GM23338 (cell line): ENCODE measurements around the gene INPP5K. TPM values are rescaled to one million over a fixed set of nuclear protein-coding genes. Genes with fewer than 3 reads are reported as not detected.

Experiments
- ATAC-seq: fragments of 200-7000 bp; cut with Tn5 transposase; 3 replicates; pipeline ENCODE4 v1.9.1; 2020
- DNase-seq: peaks from one replicate; pipeline ENCODE4 v3.0.0-alpha.2; 2015; ENCODE audit warnings: low spot score
- H2AFZ ChIP-seq: fragments of 200-600 bp; sonication (generic); 2 replicates; pipeline ENCODE4 v1.8.0; 2016; ENCODE audit warnings: antibody characterized with exemption, mild to moderate bottlenecking, moderate library complexity
- H3F3A ChIP-seq: fragments of 200-600 bp; sonication (generic); replicated peaks from 2 replicates; pipeline ENCODE4 v1.8.0; 2017; ENCODE audit warnings: antibody characterized with exemption, mixed run types, low read depth
- H3K27ac ChIP-seq: fragments of 200-600 bp; sonication (generic); 2 replicates; pipeline ENCODE4 v1.6.1; 2016; ENCODE audit warnings: low read depth
- H3K27me3 ChIP-seq: fragments of 200-600 bp; sonication (generic); 2 replicates; pipeline ENCODE4 v1.8.0; 2016; ENCODE audit warnings: mild to moderate bottlenecking, mixed run types, moderate library complexity; ENCODE audit not compliant: insufficient read depth
- H3K36me3 ChIP-seq: fragments of 200-600 bp; sonication (generic); 2 replicates; pipeline ENCODE4 v1.8.0; 2016; ENCODE audit warnings: mild to moderate bottlenecking; ENCODE audit not compliant: insufficient read depth
- H3K4me1 ChIP-seq: fragments of 200-600 bp; sonication (generic); 2 replicates; pipeline ENCODE4 v1.8.0; 2016; ENCODE audit warnings: mild to moderate bottlenecking, moderate library complexity; ENCODE audit not compliant: insufficient read depth
- H3K4me2 ChIP-seq: fragments of 200-600 bp; sonication (generic); 2 replicates; pipeline ENCODE4 v1.7.1; 2017; ENCODE audit warnings: mixed run types
- H3K4me3 ChIP-seq: fragments of 200-600 bp; sonication (generic); 2 replicates; pipeline ENCODE4 v1.6.1; 2016; ENCODE audit warnings: mixed run types
- H3K79me2 ChIP-seq: fragments of 200-600 bp; sonication (generic); replicated peaks from 2 replicates; pipeline ENCODE4 v1.8.0; 2017; ENCODE audit warnings: mild to moderate bottlenecking; ENCODE audit not compliant: insufficient read depth
- H3K9me2 ChIP-seq: fragments of 200-600 bp; sonication (generic); 2 replicates; pipeline ENCODE4 v1.8.0; 2017; ENCODE audit not compliant: insufficient read depth
- H4K20me1 ChIP-seq: fragments of 200-600 bp; sonication (generic); replicated peaks from 2 replicates; pipeline ENCODE4 v1.8.0; 2017; ENCODE audit warnings: mild to moderate bottlenecking; ENCODE audit not compliant: insufficient read depth
- H3K27ac Mint-ChIP-seq: 2 replicates; pipeline ENCODE4 v1.8.0; 2020; ENCODE audit warnings: inconsistent platforms, mild to moderate bottlenecking, moderate library complexity, mixed read lengths
- H3K27me3 Mint-ChIP-seq: 3 replicates; pipeline ENCODE4 v1.8.0; 2022; ENCODE audit warnings: low read depth, mild to moderate bottlenecking, moderate library complexity, mixed read lengths, inconsistent platforms; ENCODE audit not compliant: insufficient read depth, poor library complexity
- H3K36me3 Mint-ChIP-seq: 3 replicates; pipeline ENCODE4 v1.8.0; 2021; ENCODE audit warnings: low read depth, mild to moderate bottlenecking, inconsistent platforms, moderate library complexity, mixed read lengths
- H3K4me1 Mint-ChIP-seq: 3 replicates; pipeline ENCODE4 v1.8.0; 2020; ENCODE audit warnings: mild to moderate bottlenecking, inconsistent platforms, mixed read lengths
- H3K4me3 Mint-ChIP-seq: 3 replicates; pipeline ENCODE4 v1.8.0; 2021; ENCODE audit warnings: moderate library complexity, mild to moderate bottlenecking, inconsistent platforms, mixed read lengths
- H3K9me3 Mint-ChIP-seq: 3 replicates; pipeline ENCODE4 v1.8.0; 2020; ENCODE audit warnings: moderate library complexity, mild to moderate bottlenecking, inconsistent platforms, mixed read lengths
- CREB1 ChIP-seq: fragments of 250-450 bp; sonication (Bioruptor Pico); IDR thresholded peaks from 2 replicates; pipeline ENCODE4 v1.5.0; 2020; ENCODE audit warnings: low read depth, mild to moderate bottlenecking, moderate library complexity
- CTCF ChIP-seq, 2 experiments: fragments of 200-600 bp in 1 of 2; sonication (generic) in 1 of 2; conservative IDR thresholded peaks; 2 replicates each; pipeline versions ENCODE4 v1.5.1 to v1.6.1; 2016 to 2017; ENCODE audit warnings: antibody characterized with exemption in 2 of 2, low read depth in 2 of 2, mild to moderate bottlenecking in 2 of 2, moderate library complexity in 1 of 2
- JUNB ChIP-seq: IDR thresholded peaks from one replicate; pipeline ENCODE4 v1.6.1; 2016; ENCODE audit warnings: antibody characterized with exemption; ENCODE audit not compliant: unreplicated experiment
- NANOG ChIP-seq: IDR thresholded peaks from 2 replicates; pipeline ENCODE4 v1.6.1; 2016; ENCODE audit warnings: antibody characterized with exemption, borderline replicate concordance
- POLR2AphosphoS5 ChIP-seq: IDR thresholded peaks from 2 replicates; pipeline ENCODE4 v1.6.1; 2016; ENCODE audit warnings: antibody characterized with exemption, low read depth
- STAT1 ChIP-seq: IDR thresholded peaks from one replicate; pipeline ENCODE4 v1.6.1; 2016; ENCODE audit warnings: antibody characterized with exemption; ENCODE audit not compliant: unreplicated experiment
- ZNF114 ChIP-seq: fragments of 250-450 bp; sonication (Bioruptor Pico); IDR thresholded peaks from 2 replicates; pipeline ENCODE4 v1.5.0; 2020; ENCODE audit warnings: mild to moderate bottlenecking, moderate library complexity
- polyA plus RNA-seq: library from polyadenylated mRNA; unstranded; fragments of >200 nt; fragmentation: Nextera tagmentation; extraction: Ambion mirVana; gene quantifications from 2 replicates; pipeline ENCODE4 v1.2.1, GENCODE V29; 2016
- total RNA-seq: library from RNA; depleted of rRNA; stranded (reverse); fragments of >200 nt; shearing (Covaris generic); gene quantifications from 2 replicates; pipeline ENCODE4 v1.2.3, GENCODE V29; 2014
- TF ChIP-seq, protein P1 (sequence below): IDR thresholded peaks from 2 replicates; pipeline ENCODE4 v1.6.1; 2016; ENCODE audit warnings: antibody characterized with exemption
- TF ChIP-seq, protein P2 (sequence below): fragments of 250-450 bp; sonication (Bioruptor Pico); IDR thresholded peaks from 2 replicates; pipeline ENCODE4 v1.5.0; 2020; ENCODE audit warnings: mild to moderate bottlenecking, moderate library complexity
- TF ChIP-seq, protein P3 (sequence below): IDR thresholded peaks from one replicate; pipeline ENCODE4 v1.6.1; 2018; ENCODE audit warnings: antibody characterized with exemption; ENCODE audit not compliant: unreplicated experiment

The INPP5K gene
- total and polyA plus RNA-seq, 2 experiments from 2014 or later = 8.4 to 29.7 TPM

DNA sequence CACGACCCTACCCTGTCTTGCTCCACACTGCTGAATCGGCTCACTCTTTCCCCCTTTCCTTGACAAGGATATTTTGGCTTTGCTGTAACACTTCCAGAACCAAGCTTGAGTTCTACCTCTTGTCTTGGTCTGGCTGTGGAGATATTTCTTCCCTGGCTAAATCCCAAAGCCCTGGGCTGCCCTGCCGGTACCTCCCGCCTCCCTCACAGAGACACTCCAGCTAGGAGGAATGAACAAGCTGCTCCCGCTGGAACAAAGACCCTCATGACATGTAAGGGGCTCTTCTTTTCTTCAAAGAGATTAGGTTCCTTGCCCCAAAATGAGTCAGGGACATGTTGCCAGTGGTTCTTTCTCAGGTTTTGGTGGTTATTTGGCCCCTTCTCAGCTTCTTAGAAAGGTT is 10.8 kb downstream of the INPP5K start:
- no peaks in the 10 kb centered on the region for H4K20me1 ChIP-seq
- no peak overlapping the region for H3K27ac ChIP-seq
- H3K4me1 ChIP-seq = no peaks in the 10 kb centered on the region
- no peaks in the 10 kb centered on the region; the same call in 2 of the 3 replicates for H3K36me3 Mint-ChIP-seq
- DNase-seq (no peak), ATAC-seq (no peak)
- no peak overlapping the region for H3K4me2 ChIP-seq
- TF ChIP-seq, protein P1, sequence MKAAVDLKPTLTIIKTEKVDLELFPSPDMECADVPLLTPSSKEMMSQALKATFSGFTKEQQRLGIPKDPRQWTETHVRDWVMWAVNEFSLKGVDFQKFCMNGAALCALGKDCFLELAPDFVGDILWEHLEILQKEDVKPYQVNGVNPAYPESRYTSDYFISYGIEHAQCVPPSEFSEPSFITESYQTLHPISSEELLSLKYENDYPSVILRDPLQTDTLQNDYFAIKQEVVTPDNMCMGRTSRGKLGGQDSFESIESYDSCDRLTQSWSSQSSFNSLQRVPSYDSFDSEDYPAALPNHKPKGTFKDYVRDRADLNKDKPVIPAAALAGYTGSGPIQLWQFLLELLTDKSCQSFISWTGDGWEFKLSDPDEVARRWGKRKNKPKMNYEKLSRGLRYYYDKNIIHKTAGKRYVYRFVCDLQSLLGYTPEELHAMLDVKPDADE = no peak
- TF ChIP-seq STAT1 (no peak), CREB1 (no peak), POLR2AphosphoS5 (no peak), NANOG (no peak), ZNF114 (CRISPR knock-in tag) (no peak), JUNB (no peak), CTCF (conservative IDR thresholded peaks at IDR 0.05; ENCODE audit: low read depth in 2 of 2) (no peak)
- TF ChIP-seq, protein P2, sequence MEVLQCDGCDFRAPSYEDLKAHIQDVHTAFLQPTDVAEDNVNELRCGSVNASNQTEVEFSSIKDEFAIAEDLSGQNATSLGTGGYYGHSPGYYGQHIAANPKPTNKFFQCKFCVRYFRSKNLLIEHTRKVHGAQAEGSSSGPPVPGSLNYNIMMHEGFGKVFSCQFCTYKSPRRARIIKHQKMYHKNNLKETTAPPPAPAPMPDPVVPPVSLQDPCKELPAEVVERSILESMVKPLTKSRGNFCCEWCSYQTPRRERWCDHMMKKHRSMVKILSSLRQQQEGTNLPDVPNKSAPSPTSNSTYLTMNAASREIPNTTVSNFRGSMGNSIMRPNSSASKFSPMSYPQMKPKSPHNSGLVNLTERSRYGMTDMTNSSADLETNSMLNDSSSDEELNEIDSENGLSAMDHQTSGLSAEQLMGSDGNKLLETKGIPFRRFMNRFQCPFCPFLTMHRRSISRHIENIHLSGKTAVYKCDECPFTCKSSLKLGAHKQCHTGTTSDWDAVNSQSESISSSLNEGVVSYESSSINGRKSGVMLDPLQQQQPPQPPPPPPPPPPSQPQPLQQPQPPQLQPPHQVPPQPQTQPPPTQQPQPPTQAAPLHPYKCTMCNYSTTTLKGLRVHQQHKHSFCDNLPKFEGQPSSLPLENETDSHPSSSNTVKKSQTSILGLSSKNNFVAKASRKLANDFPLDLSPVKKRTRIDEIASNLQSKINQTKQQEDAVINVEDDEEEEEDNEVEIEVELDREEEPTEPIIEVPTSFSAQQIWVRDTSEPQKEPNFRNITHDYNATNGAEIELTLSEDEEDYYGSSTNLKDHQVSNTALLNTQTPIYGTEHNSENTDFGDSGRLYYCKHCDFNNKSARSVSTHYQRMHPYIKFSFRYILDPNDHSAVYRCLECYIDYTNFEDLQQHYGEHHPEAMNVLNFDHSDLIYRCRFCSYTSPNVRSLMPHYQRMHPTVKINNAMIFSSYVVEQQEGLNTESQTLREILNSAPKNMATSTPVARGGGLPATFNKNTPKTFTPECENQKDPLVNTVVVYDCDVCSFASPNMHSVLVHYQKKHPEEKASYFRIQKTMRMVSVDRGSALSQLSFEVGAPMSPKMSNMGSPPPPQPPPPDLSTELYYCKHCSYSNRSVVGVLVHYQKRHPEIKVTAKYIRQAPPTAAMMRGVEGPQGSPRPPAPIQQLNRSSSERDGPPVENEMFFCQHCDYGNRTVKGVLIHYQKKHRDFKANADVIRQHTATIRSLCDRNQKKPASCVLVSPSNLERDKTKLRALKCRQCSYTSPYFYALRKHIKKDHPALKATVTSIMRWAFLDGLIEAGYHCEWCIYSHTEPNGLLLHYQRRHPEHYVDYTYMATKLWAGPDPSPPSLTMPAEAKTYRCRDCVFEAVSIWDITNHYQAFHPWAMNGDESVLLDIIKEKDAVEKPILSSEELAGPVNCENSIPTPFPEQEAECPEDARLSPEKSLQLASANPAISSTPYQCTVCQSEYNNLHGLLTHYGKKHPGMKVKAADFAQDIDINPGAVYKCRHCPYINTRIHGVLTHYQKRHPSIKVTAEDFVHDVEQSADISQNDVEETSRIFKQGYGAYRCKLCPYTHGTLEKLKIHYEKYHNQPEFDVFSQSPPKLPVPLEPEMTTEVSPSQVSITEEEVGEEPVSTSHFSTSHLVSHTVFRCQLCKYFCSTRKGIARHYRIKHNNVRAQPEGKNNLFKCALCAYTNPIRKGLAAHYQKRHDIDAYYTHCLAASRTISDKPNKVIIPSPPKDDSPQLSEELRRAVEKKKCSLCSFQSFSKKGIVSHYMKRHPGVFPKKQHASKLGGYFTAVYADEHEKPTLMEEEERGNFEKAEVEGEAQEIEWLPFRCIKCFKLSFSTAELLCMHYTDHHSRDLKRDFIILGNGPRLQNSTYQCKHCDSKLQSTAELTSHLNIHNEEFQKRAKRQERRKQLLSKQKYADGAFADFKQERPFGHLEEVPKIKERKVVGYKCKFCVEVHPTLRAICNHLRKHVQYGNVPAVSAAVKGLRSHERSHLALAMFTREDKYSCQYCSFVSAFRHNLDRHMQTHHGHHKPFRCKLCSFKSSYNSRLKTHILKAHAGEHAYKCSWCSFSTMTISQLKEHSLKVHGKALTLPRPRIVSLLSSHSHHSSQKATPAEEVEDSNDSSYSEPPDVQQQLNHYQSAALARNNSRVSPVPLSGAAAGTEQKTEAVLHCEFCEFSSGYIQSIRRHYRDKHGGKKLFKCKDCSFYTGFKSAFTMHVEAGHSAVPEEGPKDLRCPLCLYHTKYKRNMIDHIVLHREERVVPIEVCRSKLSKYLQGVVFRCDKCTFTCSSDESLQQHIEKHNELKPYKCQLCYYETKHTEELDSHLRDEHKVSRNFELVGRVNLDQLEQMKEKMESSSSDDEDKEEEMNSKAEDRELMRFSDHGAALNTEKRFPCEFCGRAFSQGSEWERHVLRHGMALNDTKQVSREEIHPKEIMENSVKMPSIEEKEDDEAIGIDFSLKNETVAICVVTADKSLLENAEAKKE (CRISPR knock-in tag) = no peak
- TF ChIP-seq, protein P3, sequence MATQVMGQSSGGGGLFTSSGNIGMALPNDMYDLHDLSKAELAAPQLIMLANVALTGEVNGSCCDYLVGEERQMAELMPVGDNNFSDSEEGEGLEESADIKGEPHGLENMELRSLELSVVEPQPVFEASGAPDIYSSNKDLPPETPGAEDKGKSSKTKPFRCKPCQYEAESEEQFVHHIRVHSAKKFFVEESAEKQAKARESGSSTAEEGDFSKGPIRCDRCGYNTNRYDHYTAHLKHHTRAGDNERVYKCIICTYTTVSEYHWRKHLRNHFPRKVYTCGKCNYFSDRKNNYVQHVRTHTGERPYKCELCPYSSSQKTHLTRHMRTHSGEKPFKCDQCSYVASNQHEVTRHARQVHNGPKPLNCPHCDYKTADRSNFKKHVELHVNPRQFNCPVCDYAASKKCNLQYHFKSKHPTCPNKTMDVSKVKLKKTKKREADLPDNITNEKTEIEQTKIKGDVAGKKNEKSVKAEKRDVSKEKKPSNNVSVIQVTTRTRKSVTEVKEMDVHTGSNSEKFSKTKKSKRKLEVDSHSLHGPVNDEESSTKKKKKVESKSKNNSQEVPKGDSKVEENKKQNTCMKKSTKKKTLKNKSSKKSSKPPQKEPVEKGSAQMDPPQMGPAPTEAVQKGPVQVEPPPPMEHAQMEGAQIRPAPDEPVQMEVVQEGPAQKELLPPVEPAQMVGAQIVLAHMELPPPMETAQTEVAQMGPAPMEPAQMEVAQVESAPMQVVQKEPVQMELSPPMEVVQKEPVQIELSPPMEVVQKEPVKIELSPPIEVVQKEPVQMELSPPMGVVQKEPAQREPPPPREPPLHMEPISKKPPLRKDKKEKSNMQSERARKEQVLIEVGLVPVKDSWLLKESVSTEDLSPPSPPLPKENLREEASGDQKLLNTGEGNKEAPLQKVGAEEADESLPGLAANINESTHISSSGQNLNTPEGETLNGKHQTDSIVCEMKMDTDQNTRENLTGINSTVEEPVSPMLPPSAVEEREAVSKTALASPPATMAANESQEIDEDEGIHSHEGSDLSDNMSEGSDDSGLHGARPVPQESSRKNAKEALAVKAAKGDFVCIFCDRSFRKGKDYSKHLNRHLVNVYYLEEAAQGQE = no peak
- no peak overlapping the region for H2AFZ ChIP-seq
- peaks cover 3% of the 10 kb centered on the region for H3K27me3 Mint-ChIP-seq
- no peak overlapping the region for H3K27ac Mint-ChIP-seq
- H3K36me3 ChIP-seq = no peaks in the 10 kb centered on the region
- no peak overlapping the region for H3K4me3 ChIP-seq
- no peaks in the 10 kb centered on the region for H3K79me2 ChIP-seq
- no peaks in the 10 kb centered on the region for H3K9me2 ChIP-seq
- H3K4me1 Mint-ChIP-seq = 0 out of 3 replicates have a peak, but pooled peaks cover 2% of the 10 kb centered on the region
- no peak overlapping the region for H3K4me3 Mint-ChIP-seq
- H3F3A ChIP-seq = no peaks in the 10 kb centered on the region
- H3K9me3 Mint-ChIP-seq = no peaks in the 10 kb centered on the region
- H3K27me3 ChIP-seq = no peaks in the 10 kb centered on the region
